ENCODE results near the gene RNF175.

Gene RNF175

GRCh38 chr4:153759407-153760316, at the start of gene RNF175:
TSS of gene RNF175 (minus strand) at chr4:153760024. CDS start at chr4:153759862, 162 bp downstream.
- H3K36me3 ChIP-seq: no peaks in the 10 kb centered on the region
- peaks cover 17% of the 10 kb centered on the region for H3K9me3 ChIP-seq
- no peak for TF ChIP-seq Cebpa-rat (IDR thresholded peaks at IDR 0.05)
- no peaks in the 10 kb centered on the region for H4K20me1 ChIP-seq
- peak within 1 kb of the TSS; percentile 18; the same call in 1 of the 2 replicates for H3K27ac ChIP-seq
- peaks cover 46% of the 10 kb centered on the region for H3K27me3 ChIP-seq
- H3K4me1 ChIP-seq: peaks cover 18% of the 10 kb centered on the region
- peak within 1 kb of the TSS; percentile 69 for H3K9ac ChIP-seq
- peak within 1 kb of the TSS; percentile 76 for H3K4me2 ChIP-seq
- H3K4me3 ChIP-seq: peak within 1 kb of the TSS; percentile 67

DNA sequence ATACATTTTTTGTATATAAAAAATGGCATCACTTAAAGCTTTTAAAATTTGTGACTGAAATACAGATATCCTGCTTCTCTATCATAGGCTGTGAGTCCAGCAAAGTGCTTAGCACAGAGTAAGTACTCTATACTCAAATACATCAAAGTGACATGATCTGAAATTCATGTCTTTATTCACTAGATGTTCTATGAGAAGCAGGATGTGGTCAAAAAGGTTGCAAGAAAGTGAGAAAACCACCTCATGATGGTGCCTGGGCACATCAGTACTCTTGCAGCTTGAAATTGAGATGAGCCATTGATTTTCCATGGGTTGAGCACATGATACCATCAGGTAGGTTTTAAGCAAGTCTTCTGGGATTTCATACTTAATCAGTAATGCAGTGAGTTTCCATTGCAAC, 49.5 kb upstream of the RNF175 start:
- no peak overlapping the region for H3K4me2 ChIP-seq

GRCh38 chr4:153808175-153808574, 48.4 kb upstream of the RNF175 start:
- no peak overlapping the region for H3K4me3 ChIP-seq
- H3K9ac ChIP-seq: no peak overlapping the region
- peaks cover 11% of the 10 kb centered on the region for H3K9me3 ChIP-seq
- no peaks in the 10 kb centered on the region for H4K20me1 ChIP-seq
- H3K4me2 ChIP-seq: no peak overlapping the region
- no peaks in the 10 kb centered on the region for H3K27me3 ChIP-seq
- H3K4me1 ChIP-seq: no peaks in the 10 kb centered on the region
- H3K36me3 ChIP-seq: no peaks in the 10 kb centered on the region
- TF ChIP-seq Cebpa-rat (IDR thresholded peaks at IDR 0.05): no peak
- no peak overlapping the region for H3K27ac ChIP-seq

More for the DNA sequence above, 49.5 kb upstream of the RNF175 start:
- peaks cover 11% of the 10 kb centered on the region for H3K9me3 ChIP-seq
- TF ChIP-seq Cebpa-rat (IDR thresholded peaks at IDR 0.05): no peak
- H3K4me1 ChIP-seq: no peaks in the 10 kb centered on the region
- no peaks in the 10 kb centered on the region for H4K20me1 ChIP-seq
- no peak overlapping the region for H3K4me3 ChIP-seq
- H3K36me3 ChIP-seq: no peaks in the 10 kb centered on the region
- H3K27me3 ChIP-seq: no peaks in the 10 kb centered on the region
- no peak overlapping the region for H3K9ac ChIP-seq
- H3K27ac ChIP-seq: no peak overlapping the region

- Histone ChIP-seq H4K20me1 (no peaks in the 10 kb centered on the region), H3K9me3 (peaks cover 11% of the 10 kb centered on the region), H3K27me3 (no peaks in the 10 kb centered on the region), H3K4me3 (no peak overlapping the region), H3K36me3 (no peaks in the 10 kb centered on the region), H3K4me1 (no peaks in the 10 kb centered on the region), H3K4me2 (no peak overlapping the region), H3K9ac (no peak overlapping the region), H3K27ac (no peak overlapping the region)
- no peak for TF ChIP-seq Cebpa-rat (IDR thresholded peaks at IDR 0.05)
These were observed 46.2 kb upstream of the RNF175 start for GRCh38 chr4:153806073-153806472.

DNA sequence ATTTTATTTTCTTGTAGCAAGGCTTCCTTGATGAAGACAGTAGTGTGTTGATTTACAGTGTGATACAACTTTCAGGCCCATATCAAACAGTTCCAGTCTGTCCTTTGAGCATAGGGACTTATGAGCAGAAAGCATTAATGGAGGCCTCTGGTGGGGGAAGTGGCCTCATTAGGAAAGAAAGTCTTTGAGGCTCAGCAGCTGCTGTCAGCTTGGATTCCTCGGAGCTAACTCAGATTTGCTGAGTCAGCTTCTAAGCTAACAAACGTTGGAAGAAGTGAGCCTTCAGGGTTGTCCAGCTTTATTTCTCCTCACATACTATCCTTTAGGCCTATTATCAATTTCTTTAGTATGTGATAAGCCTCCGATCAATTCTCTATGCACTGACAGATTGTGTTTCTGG, 44.9 kb upstream of the RNF175 start:
- Histone ChIP-seq H3K9ac (no peak overlapping the region), H4K20me1 (no peaks in the 10 kb centered on the region), H3K4me1 (no peaks in the 10 kb centered on the region), H3K27me3 (no peaks in the 10 kb centered on the region), H3K4me2 (no peak overlapping the region), H3K36me3 (no peaks in the 10 kb centered on the region), H3K27ac (no peak overlapping the region), H3K4me3 (no peak overlapping the region), H3K9me3 (peaks cover 11% of the 10 kb centered on the region)
- no peak for TF ChIP-seq Cebpa-rat (IDR thresholded peaks at IDR 0.05)

DNA sequence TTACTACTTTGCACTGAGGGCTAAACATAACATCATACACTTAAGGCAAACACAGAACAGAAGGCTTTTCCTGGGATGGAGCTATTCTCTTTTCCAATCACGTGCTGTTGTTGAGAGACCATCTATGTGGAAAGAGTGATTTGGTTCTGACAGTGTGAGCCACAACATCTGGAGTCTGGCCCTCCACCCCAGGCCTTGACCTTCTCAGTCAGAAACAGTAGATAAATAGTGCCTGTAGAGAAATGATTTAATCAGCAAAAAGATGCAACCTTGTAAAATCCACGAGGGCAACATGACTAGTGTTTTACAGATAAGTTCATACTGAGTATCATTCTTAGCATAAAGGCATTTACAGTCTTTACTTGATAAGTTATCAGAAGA, 39.9 kb upstream of the RNF175 start:
- Histone ChIP-seq H3K4me1 (peaks cover 8% of the 10 kb centered on the region; the same call in 1 of the 2 replicates), H3K27me3 (no peaks in the 10 kb centered on the region), H3K27ac (no peak overlapping the region), H3K9ac (no peak overlapping the region), H3K36me3 (no peaks in the 10 kb centered on the region), H3K9me3 (no peaks in the 10 kb centered on the region), H3K4me2 (no peak overlapping the region), H3K4me3 (no peak overlapping the region), H4K20me1 (no peaks in the 10 kb centered on the region)
- no peak for TF ChIP-seq Cebpa-rat (IDR thresholded peaks at IDR 0.05)

- Histone ChIP-seq H3K9ac (no peak overlapping the region), H3K9me3 (no peaks in the 10 kb centered on the region), H3K36me3 (no peaks in the 10 kb centered on the region), H3K27me3 (no peaks in the 10 kb centered on the region), H3K27ac (no peak overlapping the region), H3K4me3 (no peak overlapping the region), H4K20me1 (no peaks in the 10 kb centered on the region), H3K4me1 (peaks cover 8% of the 10 kb centered on the region; the same call in 1 of the 2 replicates), H3K4me2 (0 out of 2 replicates have a peak overlapping the region, but pooled peaks have one; percentile 2)
- no peak for TF ChIP-seq Cebpa-rat (IDR thresholded peaks at IDR 0.05)
These were observed 39.3 kb upstream of the RNF175 start for GRCh38 chr4:153798901-153799693.

DNA sequence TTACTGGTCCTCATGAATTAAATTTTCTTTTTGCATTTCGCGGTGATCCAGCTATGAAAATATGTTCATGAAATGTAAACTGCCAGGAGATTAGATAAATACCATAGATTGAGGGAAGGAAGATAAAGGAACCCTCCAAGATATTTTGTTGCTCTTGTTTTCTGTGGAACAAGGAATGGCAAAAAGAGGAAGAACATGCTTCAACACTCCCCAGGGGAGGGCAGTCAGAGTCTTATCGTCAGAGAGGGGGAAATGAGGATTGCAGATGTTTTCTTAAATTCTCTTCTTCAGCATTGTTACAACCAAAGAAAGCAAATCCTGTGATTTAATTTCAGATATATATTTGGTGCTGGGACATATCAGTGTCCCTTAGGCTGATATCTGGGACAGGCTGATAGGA, 38.6 kb upstream of the RNF175 start:
- no peak overlapping the region for H3K27ac ChIP-seq
- no peak overlapping the region for H3K4me3 ChIP-seq
- no peaks in the 10 kb centered on the region for H4K20me1 ChIP-seq
- TF ChIP-seq Cebpa-rat (IDR thresholded peaks at IDR 0.05): no peak
- no peak overlapping the region for H3K9ac ChIP-seq
- no peaks in the 10 kb centered on the region for H3K9me3 ChIP-seq
- peaks cover 8% of the 10 kb centered on the region; the same call in 1 of the 2 replicates for H3K4me1 ChIP-seq
- H3K27me3 ChIP-seq: no peaks in the 10 kb centered on the region
- H3K36me3 ChIP-seq: no peaks in the 10 kb centered on the region
- 0 out of 2 replicates have a peak overlapping the region, but pooled peaks have one; percentile 2 for H3K4me2 ChIP-seq

DNA sequence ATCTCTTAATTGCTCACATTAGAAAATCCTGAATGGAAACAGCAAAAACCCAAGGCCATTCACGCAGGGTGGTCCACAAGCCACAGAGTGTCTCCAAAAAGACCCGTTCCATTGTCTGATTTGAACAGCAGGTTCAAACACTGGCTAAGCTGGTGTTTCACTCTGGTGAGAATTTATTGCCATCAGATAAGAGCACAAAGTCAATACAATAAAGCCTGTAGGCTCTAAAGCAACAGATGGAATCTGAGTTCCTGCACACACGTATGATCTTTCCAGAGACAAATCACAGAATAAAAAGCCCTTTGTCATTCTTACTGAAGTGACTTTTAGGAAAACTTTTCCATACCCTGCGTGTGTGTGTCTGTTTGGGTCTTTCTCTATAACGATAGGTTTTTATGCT, 34.2 kb upstream of the RNF175 start:
- no peak for TF ChIP-seq Cebpa-rat (IDR thresholded peaks at IDR 0.05)
- no peaks in the 10 kb centered on the region for H3K36me3 ChIP-seq
- peaks cover 12% of the 10 kb centered on the region for H3K4me1 ChIP-seq
- peaks cover 44% of the 10 kb centered on the region for H3K27me3 ChIP-seq
- H3K4me3 ChIP-seq: no peak overlapping the region
- peaks cover 15% of the 10 kb centered on the region for H4K20me1 ChIP-seq
- peaks cover 33% of the 10 kb centered on the region for H3K9me3 ChIP-seq
- H3K4me2 ChIP-seq: no peak overlapping the region
- H3K9ac ChIP-seq: no peak overlapping the region
- H3K27ac ChIP-seq: no peak overlapping the region
